Fibroblast of gingiva (primary cell): Measurements from ENCODE around the gene PEA15.
A peak's percentile ranks its signal among the peaks of the same experiment; 100 is the strongest.

ENCODE experiments used
- DNase-seq: peaks from one replicate; pipeline ENCODE4 v3.0.0-alpha.2; 2011; ENCODE audit warnings: low read depth

Gene PEA15

DNA sequence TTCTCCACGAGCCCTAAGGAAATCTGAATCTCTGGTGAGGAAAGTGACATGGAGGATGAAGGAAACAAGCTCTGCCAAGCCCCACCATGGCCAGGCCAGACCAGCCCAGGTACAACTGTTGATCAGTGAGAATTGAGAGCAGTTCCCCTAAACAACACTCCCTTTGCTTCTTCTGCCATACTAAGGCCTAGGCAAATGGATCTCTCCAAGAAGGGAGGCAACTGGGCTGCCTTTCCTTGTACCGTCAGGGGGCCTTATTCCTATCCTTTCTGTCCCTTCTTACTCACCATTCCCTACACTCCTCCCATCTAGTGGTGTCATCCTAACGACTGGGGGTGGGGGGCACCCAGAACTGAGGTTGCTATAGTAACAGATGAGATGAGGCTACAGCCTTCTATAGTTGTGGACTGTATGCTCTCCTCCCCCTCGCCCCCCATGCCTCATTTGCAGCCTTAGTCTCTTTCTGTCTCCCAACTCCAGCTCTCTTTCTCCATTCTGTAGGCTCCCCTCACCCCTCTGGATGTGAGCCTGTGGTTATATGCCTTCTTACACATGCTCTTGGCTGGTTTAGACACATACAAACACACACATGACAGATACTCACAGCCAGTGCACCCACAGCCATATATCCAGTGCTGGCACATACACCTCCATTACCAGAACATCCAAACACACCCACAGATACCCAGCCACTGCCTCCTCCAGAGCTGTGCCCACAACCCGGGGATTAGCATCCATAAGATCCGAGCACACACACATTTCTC lies 3.6 kb downstream of the PEA15 start:
- no peak for DNase-seq

DNA sequence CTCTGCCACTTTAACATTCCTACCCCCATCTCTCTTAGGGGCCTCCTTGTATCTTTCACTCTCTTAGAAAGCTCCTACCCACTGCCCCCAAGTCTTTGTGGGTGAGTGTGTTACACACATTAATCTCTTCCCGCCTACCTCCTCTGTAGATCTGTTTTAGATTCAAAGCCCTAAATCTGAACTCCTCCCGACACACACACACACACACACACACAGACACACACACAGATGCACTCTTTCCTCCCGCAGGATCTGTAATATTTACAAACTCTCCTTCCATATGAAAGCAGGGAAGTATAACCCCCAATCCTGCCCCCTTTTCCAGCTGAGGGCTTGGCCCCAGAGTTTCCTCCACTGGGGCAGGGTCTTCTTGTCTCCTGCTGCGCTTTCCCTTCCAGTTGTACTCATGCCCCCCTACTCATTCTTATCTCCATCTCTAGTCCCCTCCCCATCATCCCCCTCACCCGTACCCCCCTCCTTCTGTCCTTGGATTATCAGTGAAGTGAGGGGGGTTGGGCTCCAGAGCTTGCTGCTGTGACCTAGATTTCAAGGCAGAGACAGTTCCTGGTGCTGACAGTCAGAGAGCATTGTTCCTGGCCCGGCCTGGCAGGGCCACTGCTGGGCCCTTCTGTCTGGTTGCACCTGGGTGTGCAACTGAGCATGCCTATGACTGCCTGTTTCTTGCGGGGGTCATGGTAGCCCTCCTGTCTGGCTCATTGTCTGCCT lies 4.3 kb downstream of the PEA15 start:
- DNase-seq = no peak

DNA sequence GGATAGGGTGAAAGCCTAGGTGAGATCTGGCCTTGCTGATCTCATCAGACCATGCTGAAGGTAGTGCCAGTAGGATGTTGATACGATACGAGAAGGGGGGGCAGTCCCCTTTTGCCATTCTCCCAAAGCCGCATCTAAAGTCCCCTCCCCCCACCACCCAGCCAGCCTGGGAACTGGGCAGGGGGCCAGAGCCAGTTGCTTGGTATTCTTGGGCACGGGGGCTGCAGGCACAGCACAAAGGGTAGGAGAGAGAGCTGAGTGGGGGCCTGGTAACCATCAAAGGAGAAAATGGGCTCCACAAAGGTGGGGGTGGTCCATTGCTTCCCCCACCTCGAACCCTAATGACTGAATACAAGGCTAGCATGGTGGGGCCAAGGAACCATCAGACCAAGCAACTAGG lies 5.4 kb downstream of the PEA15 start:
- no peak for DNase-seq

DNA sequence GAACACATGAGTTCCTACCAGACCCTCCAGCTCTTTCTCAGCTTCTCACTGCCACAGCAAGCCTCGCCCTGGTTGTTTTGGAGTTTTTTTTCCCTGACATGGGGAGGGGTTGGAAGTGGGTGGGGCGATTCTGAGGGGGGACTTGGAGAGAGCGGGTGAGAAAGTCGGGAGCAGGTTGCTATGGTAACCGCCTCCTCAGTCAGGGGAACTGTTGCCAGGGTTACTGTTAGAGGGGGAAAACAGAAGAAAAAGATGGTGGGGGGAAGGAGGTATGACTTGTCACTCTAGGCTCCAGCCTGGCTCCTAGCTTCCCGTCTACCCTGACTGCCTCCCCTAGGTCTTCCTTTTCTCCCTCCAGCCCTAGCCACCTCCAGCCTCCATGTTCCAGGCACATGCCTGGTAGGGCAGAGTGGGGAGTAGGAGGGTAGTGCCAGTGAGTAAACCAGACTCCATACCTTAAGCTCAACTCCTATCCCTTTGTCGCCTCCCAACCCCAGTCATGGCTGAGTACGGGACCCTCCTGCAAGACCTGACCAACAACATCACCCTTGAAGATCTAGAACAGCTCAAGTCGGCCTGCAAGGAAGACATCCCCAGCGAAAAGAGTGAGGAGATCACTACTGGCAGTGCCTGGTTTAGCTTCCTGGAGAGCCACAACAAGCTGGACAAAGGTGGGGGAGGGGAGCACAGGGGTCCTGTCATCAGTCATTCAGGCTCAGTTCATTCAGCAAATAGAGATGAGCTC lies 6.0 kb downstream of the PEA15 start:
- DNase-seq = no peak

DNA sequence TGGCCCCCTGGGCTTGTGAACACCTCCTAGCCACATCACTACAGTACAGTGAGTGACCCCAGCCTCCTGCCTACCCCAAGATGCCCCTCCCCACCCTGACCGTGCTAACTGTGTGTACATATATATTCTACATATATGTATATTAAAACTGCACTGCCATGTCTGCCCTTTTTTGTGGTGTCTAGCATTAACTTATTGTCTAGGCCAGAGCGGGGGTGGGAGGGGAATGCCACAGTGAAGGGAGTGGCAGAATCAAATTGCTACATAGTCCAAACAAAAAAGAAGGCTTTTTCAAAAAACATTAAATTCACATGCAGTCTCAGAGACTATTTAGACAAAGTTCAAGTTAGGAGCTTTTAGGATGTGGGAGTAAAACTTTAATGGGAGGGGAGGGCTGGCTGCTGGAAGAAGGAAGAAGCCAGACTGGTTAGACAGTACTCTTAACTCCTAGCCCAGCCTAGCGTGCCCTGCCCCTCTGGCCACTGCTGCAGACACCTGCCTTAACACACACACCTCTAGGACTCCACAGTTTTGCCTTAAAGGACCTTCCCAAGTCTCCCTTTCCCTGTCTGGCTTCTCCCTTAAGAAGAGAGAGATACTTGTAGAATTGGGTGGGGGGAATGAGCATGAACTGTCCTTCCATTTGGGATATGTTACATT lies 9.4 kb downstream of the PEA15 start:
- DNase-seq = no peak

DNA sequence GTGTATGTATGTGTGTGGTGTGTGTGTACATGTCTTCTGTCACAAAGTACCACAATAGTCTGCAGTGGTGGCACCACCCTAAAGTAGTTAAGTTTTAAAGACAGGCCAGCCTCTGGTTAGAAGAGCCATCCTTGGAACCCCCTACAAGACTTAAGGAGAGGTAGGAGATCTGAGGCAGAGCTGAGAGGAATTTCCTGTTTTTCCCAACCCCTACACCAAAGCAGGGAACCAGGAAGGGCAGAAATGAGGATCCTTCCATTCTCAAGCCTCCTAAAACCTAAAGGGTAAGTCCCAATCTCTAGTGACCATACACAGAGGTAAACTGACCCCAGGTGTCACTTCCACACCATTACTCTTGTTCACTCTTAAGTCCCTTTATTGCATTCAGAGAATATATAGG lies 11.1 kb downstream of the PEA15 start:
- DNase-seq = no peak

DNA sequence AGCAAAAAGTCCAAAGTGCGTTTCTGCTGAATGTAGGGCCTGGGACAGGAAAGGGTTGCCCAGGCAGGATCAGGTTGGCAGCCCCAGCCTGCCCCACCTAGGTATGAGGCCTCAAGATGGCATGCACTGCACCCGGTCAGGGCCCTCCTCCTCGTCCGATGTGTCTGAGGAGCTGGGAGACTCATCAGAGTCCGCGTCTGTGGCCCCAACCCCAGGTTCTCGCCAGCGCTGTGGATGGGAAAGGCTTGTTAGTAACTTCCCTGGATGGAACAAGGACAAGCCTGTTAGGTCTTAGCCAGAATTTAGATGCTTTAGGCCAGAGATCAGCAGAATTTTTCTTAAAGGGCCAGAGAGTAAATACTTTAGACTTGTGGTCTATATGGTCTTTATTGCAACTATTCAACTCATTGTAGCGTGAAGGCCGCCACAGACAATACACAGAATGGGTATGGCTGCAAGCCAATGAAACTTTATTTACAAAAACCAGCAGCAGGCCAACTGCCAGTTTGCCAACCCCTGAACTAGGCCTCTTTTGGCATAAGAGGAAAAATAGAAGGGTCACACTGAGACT lies 12.4 kb downstream of the PEA15 start:
- peak; percentile 14 for DNase-seq

DNA sequence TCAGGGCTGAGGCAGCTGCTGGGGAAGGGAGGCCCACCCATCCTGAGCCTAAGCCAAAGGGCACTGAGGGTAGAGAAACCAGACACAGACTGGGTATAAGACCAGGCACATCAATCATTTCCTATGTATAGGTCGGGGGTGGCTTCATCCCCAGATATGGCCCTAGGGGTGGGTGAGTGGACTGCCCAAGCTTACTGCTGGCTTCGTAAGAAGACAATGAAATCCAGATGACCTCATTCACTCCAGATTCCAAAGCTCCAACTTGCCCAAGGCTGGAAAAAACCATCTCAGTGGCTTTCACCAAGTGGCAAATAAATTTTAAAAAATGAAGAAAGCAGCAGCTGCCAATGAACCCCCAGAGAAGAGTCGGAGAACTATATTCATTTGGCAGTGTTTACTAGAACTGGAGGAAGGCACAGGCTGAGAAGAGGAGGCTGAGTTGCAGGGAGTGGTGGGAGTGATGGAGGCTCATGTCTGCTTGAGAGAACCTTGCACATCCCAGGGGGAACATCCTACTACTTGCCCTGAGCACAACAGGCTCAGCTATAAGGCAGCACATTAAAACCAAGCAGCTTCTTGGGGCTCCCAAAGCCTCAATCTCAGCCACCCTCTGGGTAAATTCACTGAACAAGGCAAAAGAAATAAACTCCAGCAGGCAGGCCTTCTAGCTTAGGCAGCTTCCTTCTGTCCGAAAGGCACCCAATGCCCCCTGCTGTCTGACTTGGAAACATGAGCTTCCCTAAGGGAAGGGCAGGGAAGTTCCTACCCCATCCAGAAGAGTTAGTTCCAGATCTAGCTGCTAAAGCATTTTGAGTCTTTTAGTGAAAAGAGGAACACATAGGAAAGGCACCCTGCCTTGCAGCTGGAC lies 14.1 kb downstream of the PEA15 start:
- DNase-seq = peak; percentile 76

DNA sequence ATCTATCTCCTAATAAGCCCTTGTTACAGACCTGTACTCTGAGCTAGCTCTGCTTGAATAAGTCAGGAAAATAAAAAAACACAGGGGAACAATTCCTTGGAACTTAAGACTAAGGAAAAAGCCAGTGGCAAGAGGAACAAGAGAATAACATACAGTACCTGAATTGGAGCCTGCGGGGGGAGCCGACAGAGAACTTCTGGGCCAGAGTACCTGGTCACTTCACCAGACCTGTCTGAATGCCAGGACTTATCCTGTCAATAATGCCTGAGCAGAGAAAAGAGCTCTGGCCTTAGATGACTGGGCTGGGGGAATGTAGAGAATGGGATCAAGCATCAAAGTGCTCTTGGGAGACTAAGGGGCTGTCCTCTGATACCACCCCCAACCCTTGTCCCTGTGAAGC lies 15.1 kb downstream of the PEA15 start:
- no peak for DNase-seq

DNA sequence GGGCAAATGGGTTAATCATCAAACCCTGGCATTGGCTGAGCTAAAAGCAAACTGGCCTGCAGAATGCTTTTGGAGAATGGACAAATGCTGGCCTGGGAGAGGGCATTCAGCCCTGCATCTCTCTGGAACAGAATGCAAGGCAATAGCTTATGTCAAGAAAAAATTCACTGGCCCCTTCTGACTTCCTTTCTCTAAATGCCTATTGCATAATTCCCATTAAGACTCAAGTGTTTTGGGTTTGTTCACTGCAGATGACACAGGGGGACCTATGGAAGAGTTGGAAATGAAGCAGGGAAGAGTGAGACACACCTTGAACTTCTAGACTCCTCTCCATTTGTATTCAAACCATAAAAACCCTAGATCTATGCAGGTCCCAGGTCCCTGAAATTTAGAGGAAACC lies 15.9 kb downstream of the PEA15 start:
- DNase-seq = no peak

DNA sequence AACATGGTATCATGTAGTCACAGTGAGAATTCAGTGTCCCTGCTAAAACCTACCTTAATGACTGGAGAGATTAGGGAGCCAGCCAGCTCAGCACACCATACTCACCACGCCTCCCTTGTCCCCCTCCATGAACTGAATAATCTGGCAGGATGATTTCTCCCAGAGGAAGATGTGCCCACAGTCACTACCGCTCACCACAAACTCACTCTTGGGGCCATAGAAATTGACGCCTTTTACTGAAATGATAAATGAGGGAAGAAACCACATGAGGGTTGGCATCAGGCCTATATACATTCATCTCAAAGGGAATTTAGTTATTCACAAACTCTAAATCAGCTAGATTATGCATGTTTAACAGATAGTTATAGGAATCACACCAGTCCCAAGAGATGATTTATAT lies 17.4 kb downstream of the PEA15 start:
- DNase-seq = no peak

DNA sequence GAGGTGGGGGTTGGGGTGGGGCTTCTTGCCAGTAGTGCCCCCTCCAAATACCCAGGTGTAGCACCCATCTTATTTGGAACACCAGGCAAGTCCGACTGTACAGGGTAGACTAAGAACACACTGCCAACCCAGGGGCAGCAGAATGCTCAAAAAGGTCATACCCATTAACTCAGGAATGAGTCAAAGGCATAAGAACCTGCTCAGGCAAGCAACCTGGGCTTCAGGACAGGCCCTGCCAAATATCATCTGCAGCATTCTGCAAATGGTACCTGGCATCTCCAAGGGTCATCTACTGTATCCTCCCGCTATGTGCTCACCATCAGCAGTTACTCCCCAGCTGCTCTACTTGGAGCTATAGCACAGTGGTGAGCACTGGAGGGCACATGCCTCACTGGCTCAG lies 19.4 kb downstream of the PEA15 start:
- DNase-seq = no peak

DNA sequence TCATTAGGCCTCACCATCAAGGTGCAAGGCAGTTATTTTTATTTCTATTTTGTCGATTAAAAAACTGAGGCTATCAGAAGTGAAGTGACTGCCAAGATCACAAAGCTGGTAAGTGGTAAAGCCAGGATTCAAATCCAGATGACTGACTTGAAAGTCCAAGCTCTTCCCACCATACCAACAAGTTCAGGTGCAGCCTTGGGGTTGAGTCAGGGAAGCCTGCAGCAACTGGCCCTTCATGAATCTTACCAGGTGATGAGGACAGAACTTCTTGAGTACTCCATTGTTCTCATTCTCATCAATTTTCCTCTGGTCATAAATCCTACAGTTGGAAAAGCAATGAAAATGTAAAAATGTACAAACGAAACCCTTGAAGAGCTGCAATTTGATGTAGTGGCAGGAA lies 20.2 kb downstream of the PEA15 start:
- no peak for DNase-seq

DNA sequence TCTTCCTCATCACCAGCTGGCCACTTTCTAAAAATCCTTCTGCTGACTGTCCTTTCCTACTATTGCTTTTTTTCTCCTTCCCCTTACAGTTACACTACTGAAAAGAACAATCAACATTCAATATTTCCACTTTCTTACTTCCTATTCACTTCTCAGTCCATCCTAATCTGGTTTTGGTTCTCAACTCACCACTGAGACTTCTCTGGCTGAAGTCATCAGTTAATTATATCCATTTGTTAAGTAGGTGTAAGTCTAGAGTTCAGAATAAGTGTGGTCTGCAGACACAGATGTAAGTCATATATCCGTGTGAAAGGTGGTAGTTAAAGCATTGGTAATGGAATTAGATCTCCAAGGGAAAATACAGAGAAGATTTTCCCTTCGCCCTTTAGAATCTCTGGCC lies 21.4 kb downstream of the PEA15 start:
- DNase-seq = no peak

DNA sequence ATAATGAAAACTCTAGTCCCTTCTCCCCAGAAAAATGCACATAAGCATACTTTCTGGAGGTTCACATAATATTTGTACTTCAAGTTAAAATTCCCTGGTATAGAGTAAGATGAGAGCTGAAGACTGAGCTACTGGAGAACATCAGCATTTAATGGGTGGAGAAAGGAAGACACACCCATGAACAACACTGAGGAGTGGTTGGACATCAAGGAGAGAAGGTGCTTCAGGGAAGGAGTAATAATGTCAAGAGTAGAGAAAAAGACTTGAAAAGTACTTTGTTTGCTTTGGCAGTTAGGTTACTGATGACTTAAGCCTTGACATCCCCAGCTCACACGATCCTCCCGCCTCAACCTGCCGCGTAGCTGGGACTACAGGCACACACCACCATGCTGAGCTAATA lies 21.9 kb downstream of the PEA15 start:
- DNase-seq = no peak

DNA sequence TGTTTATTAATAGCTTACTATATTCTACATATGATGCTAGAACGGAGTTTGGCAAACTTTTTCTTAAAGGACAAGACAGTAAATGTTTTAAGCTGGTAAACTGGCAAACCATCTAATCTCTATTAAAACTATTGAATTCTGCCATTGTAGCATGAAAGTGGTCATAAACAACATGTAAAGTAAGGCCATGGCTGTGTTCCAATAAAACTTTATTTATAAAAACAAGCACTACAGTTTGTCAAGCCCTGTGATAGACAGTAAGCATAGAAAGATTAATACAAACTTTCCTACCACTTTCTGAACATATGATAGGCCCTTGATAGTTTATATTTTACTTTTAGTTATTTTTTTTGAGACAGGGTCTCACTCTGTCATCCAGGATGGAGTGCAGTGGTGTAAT lies 22.4 kb downstream of the PEA15 start:
- no peak for DNase-seq

DNA sequence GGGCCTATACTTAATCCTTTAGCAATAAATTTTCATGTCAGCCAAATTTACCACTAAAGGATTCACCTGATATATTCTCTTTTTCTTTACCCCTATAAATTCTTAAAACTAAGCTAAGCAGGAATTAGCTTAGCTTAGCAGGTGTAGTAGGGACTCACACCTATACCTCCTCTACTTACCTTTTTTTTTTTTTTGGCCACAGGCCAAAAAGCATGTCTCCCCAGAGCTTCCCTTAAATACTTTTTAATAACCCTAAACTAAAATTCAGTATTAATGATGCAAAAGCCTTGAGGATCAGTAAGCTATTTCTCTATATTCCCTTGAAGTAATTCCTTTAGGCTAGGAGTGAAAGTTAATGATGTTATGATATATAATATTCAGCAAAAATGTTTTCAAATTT lies 23.2 kb downstream of the PEA15 start:
- DNase-seq = no peak

DNA sequence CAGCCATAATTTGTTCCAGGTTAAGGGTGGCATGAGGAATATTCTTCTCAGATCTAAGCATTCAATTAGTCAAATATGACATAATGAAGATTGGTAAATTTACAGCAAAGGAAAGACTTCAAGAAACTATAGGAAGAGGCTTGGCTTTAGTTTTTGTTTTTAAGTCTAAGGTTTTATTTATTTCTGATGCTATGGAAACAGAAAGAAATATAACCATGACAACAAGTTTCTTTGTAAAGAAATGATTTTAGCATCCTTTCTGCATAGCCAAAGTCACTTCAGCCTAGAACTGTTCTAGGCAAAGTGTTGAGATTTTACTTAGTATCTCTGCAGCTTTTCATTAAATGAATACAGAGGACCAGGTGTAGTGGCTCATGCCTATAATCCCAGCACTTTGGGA lies 27.7 kb downstream of the PEA15 start:
- no peak for DNase-seq

DNA sequence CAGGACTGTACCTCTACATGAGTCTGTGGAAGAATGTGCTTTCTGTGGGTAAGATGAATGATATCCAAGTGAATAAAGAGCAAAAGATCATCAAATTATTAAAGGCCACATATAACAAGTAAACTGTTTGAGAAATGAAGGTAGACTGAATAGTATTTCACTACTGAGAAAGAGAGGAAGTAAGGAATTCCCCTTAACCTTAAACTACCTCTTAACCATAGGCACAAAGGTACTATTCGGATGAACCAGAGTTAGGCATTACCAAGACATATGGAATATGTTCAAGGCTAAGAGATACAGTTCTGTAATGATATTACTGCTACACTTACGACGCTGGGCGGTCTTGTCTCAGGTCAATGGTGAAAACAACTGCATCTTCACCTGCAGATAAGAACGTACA lies 31.6 kb downstream of the PEA15 start:
- DNase-seq = no peak

DNA sequence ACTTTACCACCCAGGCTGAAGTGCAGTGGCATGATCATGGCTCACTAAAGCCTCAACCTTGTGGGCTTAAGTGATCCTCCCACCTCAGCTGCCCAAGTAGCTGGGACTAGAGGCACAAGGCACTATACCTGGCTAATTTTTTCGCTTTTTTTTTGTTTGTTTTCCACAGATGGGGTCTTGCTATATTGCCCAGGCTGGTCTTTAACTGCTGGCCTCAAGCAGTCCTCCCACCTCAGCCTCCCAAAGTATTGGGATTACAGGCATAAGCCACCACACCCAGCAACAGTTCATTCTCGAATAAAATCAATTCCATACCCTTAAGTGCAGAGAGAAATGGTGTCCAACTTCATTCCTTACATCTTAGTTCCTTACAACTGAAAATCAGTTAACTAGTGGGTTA lies 32.4 kb downstream of the PEA15 start:
- no peak for DNase-seq

DNA sequence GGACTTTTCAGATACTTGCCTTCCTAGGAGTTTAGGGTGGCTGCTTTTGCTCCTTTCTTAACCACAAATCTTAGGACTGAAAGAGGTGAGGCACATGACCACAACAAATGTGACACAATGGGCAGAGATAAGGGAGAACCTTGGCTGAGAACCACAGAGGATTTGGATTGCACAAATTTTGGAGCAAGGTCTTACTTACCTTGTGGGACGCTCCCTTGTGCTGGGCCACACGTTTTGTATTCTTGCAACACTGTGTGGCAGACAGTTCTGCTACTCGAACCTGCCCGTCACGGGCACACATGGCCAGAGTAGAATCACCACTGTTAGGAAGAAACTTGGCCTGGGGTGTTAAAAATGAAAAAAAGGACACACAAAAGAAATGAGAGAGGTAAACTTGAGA lies 33.2 kb downstream of the PEA15 start:
- no peak for DNase-seq
